Loucy (cell line): ENCODE results near the gene CLDN24.

ENCODE experiments used
- H2AFZ ChIP-seq: fragments of 200-600 bp; sonication (generic); 2 replicates; pipeline ENCODE4 v1.6.0; 2016; ENCODE audit warnings: antibody characterized with exemption, mild to moderate bottlenecking, low read length, moderate library complexity
- H3F3A ChIP-seq: fragments of 200-600 bp; 2 replicates; pipeline ENCODE4 v1.6.0; 2016; ENCODE audit warnings: antibody characterized with exemption, low read depth, mild to moderate bottlenecking
- H3K27me3 ChIP-seq: fragments of 200-600 bp; sonication (generic); 2 replicates; pipeline ENCODE4 v1.6.1; 2014; ENCODE audit warnings: low read length, mild to moderate bottlenecking; ENCODE audit not compliant: insufficient read depth, poor library complexity, severe bottlenecking
- H3K36me3 ChIP-seq: fragments of 200-600 bp; sonication (generic); 2 replicates; pipeline ENCODE4 v1.6.1; 2016; ENCODE audit warnings: low read length; ENCODE audit not compliant: insufficient read depth
- H3K4me1 ChIP-seq: fragments of 200-600 bp; sonication (generic); 2 replicates; pipeline ENCODE4 v1.5.1; 2014; ENCODE audit warnings: low read length, mild to moderate bottlenecking; ENCODE audit not compliant: insufficient read depth, poor library complexity, severe bottlenecking
- H3K4me2 ChIP-seq: fragments of 200-600 bp; sonication (generic); 2 replicates; pipeline ENCODE4 v1.6.0; 2014; ENCODE audit warnings: antibody characterized with exemption, low read length, low read depth, mild to moderate bottlenecking; ENCODE audit not compliant: poor library complexity, severe bottlenecking
- H3K4me3 ChIP-seq: fragments of 200-600 bp; sonication (generic); 2 replicates; pipeline ENCODE4 v1.5.1; 2014; ENCODE audit warnings: low read length, mild to moderate bottlenecking, mixed read lengths; ENCODE audit not compliant: poor library complexity, severe bottlenecking
- H3K79me2 ChIP-seq: fragments of 200-600 bp; sonication (generic); 2 replicates; pipeline ENCODE4 v1.6.1; 2014; ENCODE audit warnings: low read length; ENCODE audit not compliant: insufficient read depth
- H3K9ac ChIP-seq: fragments of 200-600 bp; sonication (generic); 2 replicates; pipeline ENCODE4 v1.6.0; 2014; ENCODE audit warnings: mild to moderate bottlenecking, low read depth, low read length, moderate library complexity; ENCODE audit not compliant: poor library complexity, severe bottlenecking
- H3K9me2 ChIP-seq: fragments of 200-600 bp; sonication (generic); replicated peaks from 2 replicates; pipeline ENCODE4 v1.6.1; 2016; ENCODE audit warnings: low read depth, low read length, mixed read lengths
- H3K9me3 ChIP-seq: fragments of 200-600 bp; sonication (generic); 2 replicates; pipeline ENCODE4 v1.6.1; 2014; ENCODE audit warnings: mild to moderate bottlenecking, antibody characterized with exemption, low read length, low read depth; ENCODE audit not compliant: insufficient read depth
- H4K20me1 ChIP-seq: fragments of 200-600 bp; sonication (generic); 2 replicates; pipeline ENCODE4 v1.6.0; 2014; ENCODE audit warnings: antibody characterized with exemption, low read length, mild to moderate bottlenecking; ENCODE audit not compliant: insufficient read depth, poor library complexity, severe bottlenecking
- EZH2phosphoT487 ChIP-seq: fragments of 200-600 bp; IDR thresholded peaks from 2 replicates; pipeline ENCODE4 v1.6.1; 2018; ENCODE audit warnings: antibody characterized with exemption, mild to moderate bottlenecking, moderate library complexity, borderline replicate concordance
- TF ChIP-seq, protein P1 (sequence below): fragments of 200-600 bp; sonication (generic); conservative IDR thresholded peaks from 2 replicates; pipeline ENCODE4 v1.5.1; 2014; ENCODE audit warnings: mild to moderate bottlenecking, antibody characterized with exemption, low read length

The CLDN24 gene

GRCh38 chr4:183348136-183348535, 25.9 kb upstream of the CLDN24 start:
- H2AFZ ChIP-seq: no peak overlapping the region
- no peak overlapping the region for H3K9ac ChIP-seq
- no peaks in the 10 kb centered on the region for H3K79me2 ChIP-seq
- H3F3A ChIP-seq: no peaks in the 10 kb centered on the region
- TF ChIP-seq, protein P1, sequence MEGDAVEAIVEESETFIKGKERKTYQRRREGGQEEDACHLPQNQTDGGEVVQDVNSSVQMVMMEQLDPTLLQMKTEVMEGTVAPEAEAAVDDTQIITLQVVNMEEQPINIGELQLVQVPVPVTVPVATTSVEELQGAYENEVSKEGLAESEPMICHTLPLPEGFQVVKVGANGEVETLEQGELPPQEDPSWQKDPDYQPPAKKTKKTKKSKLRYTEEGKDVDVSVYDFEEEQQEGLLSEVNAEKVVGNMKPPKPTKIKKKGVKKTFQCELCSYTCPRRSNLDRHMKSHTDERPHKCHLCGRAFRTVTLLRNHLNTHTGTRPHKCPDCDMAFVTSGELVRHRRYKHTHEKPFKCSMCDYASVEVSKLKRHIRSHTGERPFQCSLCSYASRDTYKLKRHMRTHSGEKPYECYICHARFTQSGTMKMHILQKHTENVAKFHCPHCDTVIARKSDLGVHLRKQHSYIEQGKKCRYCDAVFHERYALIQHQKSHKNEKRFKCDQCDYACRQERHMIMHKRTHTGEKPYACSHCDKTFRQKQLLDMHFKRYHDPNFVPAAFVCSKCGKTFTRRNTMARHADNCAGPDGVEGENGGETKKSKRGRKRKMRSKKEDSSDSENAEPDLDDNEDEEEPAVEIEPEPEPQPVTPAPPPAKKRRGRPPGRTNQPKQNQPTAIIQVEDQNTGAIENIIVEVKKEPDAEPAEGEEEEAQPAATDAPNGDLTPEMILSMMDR: no peak
- TF ChIP-seq EZH2phosphoT487: no peak
- no peaks in the 10 kb centered on the region for H3K9me3 ChIP-seq
- H3K4me2 ChIP-seq: no peak overlapping the region
- H3K4me1 ChIP-seq: no peaks in the 10 kb centered on the region
- H4K20me1 ChIP-seq: no peaks in the 10 kb centered on the region
- no peaks in the 10 kb centered on the region for H3K27me3 ChIP-seq
- no peaks in the 10 kb centered on the region for H3K9me2 ChIP-seq
- H3K36me3 ChIP-seq: no peaks in the 10 kb centered on the region
- H3K4me3 ChIP-seq: no peak overlapping the region

- Histone ChIP-seq H3K36me3 (no peaks in the 10 kb centered on the region), H3K4me1 (no peaks in the 10 kb centered on the region), H3F3A (no peaks in the 10 kb centered on the region), H4K20me1 (no peaks in the 10 kb centered on the region), H3K4me2 (no peak overlapping the region), H3K79me2 (no peaks in the 10 kb centered on the region), H3K9ac (no peak overlapping the region), H3K4me3 (no peak overlapping the region), H3K9me2 (no peaks in the 10 kb centered on the region), H3K27me3 (no peaks in the 10 kb centered on the region), H2AFZ (no peak overlapping the region), H3K9me3 (no peaks in the 10 kb centered on the region)
- TF ChIP-seq, protein P1: no peak
- no peak for TF ChIP-seq EZH2phosphoT487
Observed at GRCh38 chr4:183347566-183347965, 25.3 kb upstream of the CLDN24 start.

GRCh38 chr4:183347146-183347545, 24.9 kb upstream of the CLDN24 start:
- no peaks in the 10 kb centered on the region for H3K79me2 ChIP-seq
- no peaks in the 10 kb centered on the region for H3K4me1 ChIP-seq
- H3K9me2 ChIP-seq: no peaks in the 10 kb centered on the region
- H4K20me1 ChIP-seq: no peaks in the 10 kb centered on the region
- H3K4me3 ChIP-seq: no peak overlapping the region
- H3K9ac ChIP-seq: no peak overlapping the region
- H3K36me3 ChIP-seq: no peaks in the 10 kb centered on the region
- no peaks in the 10 kb centered on the region for H3F3A ChIP-seq
- TF ChIP-seq EZH2phosphoT487: no peak
- TF ChIP-seq, protein P1: no peak
- no peak overlapping the region for H3K4me2 ChIP-seq
- no peaks in the 10 kb centered on the region for H3K27me3 ChIP-seq
- H2AFZ ChIP-seq: no peak overlapping the region
- H3K9me3 ChIP-seq: no peaks in the 10 kb centered on the region
